ENCODE results near the gene PRMT5. TPM values are rescaled to one million over a fixed set of nuclear protein-coding genes. Genes with fewer than 3 reads are reported as not detected.

PRMT5 gene
- total RNA-seq, 1 donor from 2014 or later: 152 TPM

DNA sequence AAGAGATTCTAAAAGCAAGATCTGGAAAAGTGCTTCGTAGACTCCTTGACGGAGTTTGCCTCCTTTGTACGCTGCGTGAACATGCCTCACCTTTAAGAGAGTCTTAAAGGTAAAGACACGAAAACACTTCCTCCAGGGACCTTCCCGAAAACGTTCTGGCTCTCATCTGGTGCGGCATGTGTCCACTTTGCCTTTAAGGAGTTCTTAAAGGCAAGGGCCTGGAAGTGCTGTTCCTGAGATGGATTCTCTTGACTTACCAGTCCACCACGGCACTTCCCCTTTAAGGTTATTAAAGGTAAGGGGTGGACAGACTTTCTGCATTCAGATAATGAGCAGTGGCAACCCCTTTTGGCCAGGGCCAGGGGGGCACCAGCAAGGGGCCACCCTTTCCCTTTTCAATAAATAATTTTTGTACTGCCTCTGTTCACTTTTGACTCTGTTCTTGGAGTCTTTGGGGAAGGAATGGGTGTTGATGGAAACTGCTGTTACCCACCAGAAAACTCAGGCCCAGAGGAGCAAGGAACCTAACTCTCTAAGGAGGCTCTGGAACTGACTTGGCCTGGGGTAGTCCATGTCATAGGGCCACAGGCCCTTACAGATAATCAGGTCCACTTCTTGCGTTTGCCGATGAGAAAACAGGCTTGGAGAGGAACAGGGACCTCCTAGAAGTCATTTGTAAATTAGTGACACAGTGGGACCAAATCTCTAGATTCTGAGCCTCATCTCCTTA, 41.8 kb downstream of the PRMT5 start:
- peak; percentile 27 for DNase-seq (ENCODE audit: low spot score)
- H3K36me3 Mint-ChIP-seq (ENCODE audit: low read depth): no peaks in the 10 kb centered on the region
- H3K4me3 Mint-ChIP-seq (ENCODE audit: low read depth): peak overlapping the region; percentile 80
- peaks cover 7% of the 10 kb centered on the region for H3K27me3 Mint-ChIP-seq (ENCODE audit: low read depth)
- peak overlapping the region; percentile 72 for H3K27ac Mint-ChIP-seq
- peaks cover 26% of the 10 kb centered on the region for H3K4me1 Mint-ChIP-seq (ENCODE audit: low read depth)
- H3K9me3 Mint-ChIP-seq: no peaks in the 10 kb centered on the region
- intact Hi-C loops (cut with micrococcal nuclease): loop anchor here (1.0 kb wide), 1 partner anchor 16 kb away; the partner anchor contains the start of gene LRP10

DNA sequence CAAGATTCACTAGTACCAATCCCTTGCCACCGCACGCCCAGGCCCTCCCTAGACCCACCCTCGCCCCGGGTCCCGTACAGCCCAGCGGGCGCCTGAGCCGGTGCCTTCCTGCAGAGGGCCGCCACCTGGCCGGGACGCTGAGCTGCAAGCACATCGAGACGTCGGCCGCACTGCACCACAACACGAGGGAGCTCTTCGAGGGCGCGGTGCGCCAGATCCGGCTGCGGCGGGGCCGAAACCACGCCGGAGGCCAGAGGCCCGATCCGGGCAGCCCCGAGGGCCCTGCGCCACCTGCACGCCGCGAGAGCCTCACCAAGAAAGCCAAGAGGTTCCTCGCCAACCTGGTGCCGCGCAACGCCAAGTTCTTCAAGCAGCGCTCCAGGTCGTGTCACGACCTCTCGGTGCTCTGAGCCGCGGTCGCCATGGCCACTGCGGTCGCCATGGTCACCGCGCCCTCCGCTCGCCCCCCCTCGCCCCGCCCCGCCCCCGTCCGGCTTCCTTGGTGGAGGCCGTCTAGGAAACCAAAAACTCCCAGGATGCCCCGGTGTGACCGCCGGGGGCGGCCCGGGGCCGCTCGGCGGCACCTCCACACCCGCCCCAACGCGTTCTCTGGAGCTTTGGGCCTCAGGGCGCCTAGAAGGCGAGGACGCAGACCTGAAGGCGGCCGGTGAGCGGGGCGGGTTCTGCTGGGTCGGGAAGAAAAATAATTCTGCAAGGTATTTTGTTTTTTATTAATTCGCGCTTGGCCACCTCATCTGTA, 42.5 kb downstream of the PRMT5 start:
- Mint-ChIP-seq H3K27ac (peak overlapping the region; percentile 72), H3K9me3 (no peaks in the 10 kb centered on the region), H3K27me3 (ENCODE audit: low read depth) (peaks cover 11% of the 10 kb centered on the region), H3K4me3 (ENCODE audit: low read depth) (peak overlapping the region; percentile 80), H3K36me3 (ENCODE audit: low read depth) (no peaks in the 10 kb centered on the region), H3K4me1 (ENCODE audit: low read depth) (peaks cover 26% of the 10 kb centered on the region)
- intact Hi-C loops (cut with micrococcal nuclease): loop anchor here (1.0 kb wide), 1 partner anchor 15 kb away; the partner anchor contains the start of gene LRP10
- peak; percentile 67 for DNase-seq (ENCODE audit: low spot score)

DNA sequence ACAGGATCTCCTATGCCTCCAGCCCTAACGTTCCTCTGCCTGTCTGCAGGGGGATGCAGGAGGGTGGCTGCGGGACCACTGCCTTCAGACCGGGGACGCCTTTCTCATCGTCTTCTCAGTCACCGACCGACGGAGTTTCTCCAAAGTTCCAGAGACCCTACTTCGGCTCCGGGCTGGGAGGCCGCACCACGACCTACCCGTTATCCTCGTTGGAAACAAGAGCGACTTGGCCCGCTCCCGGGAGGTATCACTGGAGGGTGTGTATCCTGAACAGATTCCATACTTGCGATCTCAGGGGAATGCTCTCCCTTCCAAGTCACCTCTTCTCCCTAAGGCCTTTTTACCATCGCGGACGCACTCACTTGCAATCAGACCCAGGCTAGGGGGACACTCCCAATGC, 43.2 kb downstream of the PRMT5 start:
- DNase-seq (ENCODE audit: low spot score): no peak
- Mint-ChIP-seq H3K4me1 (ENCODE audit: low read depth) (peaks cover 26% of the 10 kb centered on the region), H3K4me3 (ENCODE audit: low read depth) (peak overlapping the region; percentile 59), H3K27ac (no peak overlapping the region), H3K36me3 (ENCODE audit: low read depth) (no peaks in the 10 kb centered on the region), H3K27me3 (ENCODE audit: low read depth) (peaks cover 11% of the 10 kb centered on the region), H3K9me3 (no peaks in the 10 kb centered on the region)
- intact Hi-C loops (cut with micrococcal nuclease): no loop called here

DNA sequence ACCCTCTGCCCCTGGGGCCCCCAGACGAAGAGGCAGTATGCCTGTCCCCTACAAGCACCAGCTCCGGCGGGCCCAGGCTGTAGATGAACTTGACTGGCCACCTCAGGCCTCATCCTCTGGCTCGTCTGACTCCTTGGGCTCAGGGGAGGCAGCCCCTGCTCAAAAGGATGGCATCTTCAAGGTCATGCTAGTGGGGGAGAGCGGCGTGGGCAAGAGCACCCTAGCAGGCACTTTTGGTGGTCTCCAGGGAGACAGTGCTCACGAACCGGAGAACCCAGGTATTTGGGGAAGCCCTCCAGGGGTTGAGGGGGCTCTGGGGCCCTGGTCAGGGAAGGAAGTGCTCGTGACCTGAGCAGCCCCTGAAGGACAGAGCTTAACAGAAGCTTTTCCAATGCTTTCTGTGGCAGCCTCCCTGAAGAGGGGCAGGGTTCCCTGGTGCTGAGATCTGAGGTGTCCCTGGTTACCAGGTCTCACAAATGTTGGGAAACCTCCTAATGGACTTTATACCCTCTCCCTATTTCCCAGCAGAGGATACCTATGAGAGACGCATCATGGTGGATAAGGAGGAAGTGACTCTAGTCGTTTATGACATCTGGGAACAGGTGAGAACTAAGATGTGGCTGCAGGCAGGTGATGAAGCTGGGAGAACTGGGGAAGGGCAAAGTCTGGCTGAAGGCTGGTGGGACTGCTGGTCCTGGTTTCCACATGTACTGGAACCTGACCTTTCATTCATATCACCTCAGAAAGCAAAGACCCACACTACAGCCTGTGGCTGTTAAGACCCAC, 44.2 kb downstream of the PRMT5 start:
- peaks cover 11% of the 10 kb centered on the region for H3K27me3 Mint-ChIP-seq (ENCODE audit: low read depth)
- intact Hi-C loops (cut with micrococcal nuclease): no loop called here
- H3K9me3 Mint-ChIP-seq: no peaks in the 10 kb centered on the region
- no peaks in the 10 kb centered on the region for H3K36me3 Mint-ChIP-seq (ENCODE audit: low read depth)
- H3K4me1 Mint-ChIP-seq (ENCODE audit: low read depth): peaks cover 23% of the 10 kb centered on the region
- no peak overlapping the region for H3K27ac Mint-ChIP-seq
- no peak for DNase-seq (ENCODE audit: low spot score)
- H3K4me3 Mint-ChIP-seq (ENCODE audit: low read depth): no peak overlapping the region

DNA sequence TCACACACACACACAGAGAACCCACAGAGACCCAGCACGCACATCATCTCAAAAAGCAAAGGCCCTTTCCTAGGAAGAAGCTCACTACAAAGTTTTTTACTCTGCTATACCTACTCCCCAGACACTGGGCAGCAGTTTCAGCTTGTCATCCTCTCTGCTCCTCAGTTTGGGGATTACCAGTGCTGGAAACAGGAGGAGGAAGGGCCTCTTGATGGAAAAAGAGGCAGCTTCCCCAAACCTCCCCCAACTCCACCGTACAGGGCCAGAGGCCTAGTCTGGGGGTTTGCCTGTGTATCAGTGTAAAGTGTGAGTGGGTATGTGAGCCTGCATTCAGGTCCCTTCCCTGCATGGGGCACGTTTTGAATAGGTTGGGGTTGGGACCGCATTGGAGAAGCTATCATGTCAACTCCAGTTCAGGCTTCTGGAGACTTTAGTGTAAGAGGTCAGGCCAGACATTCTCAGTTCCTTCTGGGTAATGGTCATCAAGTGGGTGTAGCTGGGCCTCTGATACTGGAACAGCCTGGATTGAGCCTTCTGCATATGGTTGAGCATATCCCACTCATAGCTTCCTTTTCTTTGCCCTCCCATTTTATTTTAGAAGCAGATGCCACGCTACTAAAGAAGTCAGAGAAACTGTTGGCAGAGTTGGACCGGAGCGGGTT, 45.0 kb downstream of the PRMT5 start:
- Mint-ChIP-seq H3K27ac (no peak overlapping the region), H3K4me1 (ENCODE audit: low read depth) (peaks cover 23% of the 10 kb centered on the region)
- intact Hi-C loops (cut with micrococcal nuclease): no loop called here

DNA sequence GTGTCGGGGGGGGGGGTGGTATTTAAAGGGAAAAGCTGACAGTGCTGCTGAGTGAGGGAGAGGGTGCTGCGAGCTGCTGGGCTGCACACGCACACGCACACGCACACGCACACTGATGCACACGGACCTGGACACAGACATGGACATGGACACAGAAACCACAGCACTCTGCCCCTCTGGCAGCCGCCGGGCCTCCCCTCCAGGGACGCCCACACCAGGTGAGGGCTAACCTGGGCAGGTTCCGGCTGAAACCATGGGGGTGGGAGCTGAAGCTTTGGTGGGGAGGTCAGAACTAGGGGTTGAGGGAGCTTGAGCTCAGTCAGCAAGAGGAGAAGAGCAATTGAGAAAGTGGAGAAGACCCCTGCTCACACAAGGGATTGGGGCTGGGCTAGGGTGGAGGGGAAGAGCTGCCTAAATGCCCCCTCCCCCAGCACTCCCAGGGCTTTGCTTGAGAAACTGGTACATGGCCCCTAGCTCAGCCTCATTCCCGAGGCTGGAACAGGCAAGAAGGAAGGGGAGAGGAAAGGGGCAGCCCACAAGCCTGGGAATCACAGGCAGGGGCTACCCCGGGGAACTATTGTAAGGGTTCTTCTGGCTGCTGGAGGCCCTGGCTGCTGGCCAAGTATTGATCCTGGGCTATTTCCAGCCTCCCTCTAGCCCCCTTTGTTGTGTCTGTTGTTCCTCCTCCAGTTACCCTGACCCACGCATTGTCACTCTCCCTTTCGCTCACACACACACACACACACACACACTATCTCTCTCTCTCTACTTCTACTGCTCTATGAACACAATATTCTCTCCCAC, 45.8 kb downstream of the PRMT5 start, which contains the start of gene REM2:
TSS of gene REM2 (plus strand) at position 50 of the 804 bp plus-strand sequence. CDS start at position 116, 66 bp downstream.
- Mint-ChIP-seq H3K27ac (no peak within 1 kb of the TSS), H3K36me3 (ENCODE audit: low read depth) (peaks cover 7% of the 10 kb centered on the region), H3K9me3 (no peaks in the 10 kb centered on the region), H3K27me3 (ENCODE audit: low read depth) (peaks cover 11% of the 10 kb centered on the region), H3K4me1 (ENCODE audit: low read depth) (peaks cover 22% of the 10 kb centered on the region), H3K4me3 (ENCODE audit: low read depth) (no peak within 1 kb of the TSS)
- intact Hi-C loops (cut with micrococcal nuclease): no loop called here
- DNase-seq (ENCODE audit: low spot score): no peak

More for the DNA sequence above, 45.0 kb downstream of the PRMT5 start:
- Mint-ChIP-seq H3K4me3 (ENCODE audit: low read depth) (no peak overlapping the region), H3K36me3 (ENCODE audit: low read depth) (no peaks in the 10 kb centered on the region), H3K9me3 (no peaks in the 10 kb centered on the region), H3K27me3 (ENCODE audit: low read depth) (peaks cover 11% of the 10 kb centered on the region)
- DNase-seq (ENCODE audit: low spot score): no peak

DNA sequence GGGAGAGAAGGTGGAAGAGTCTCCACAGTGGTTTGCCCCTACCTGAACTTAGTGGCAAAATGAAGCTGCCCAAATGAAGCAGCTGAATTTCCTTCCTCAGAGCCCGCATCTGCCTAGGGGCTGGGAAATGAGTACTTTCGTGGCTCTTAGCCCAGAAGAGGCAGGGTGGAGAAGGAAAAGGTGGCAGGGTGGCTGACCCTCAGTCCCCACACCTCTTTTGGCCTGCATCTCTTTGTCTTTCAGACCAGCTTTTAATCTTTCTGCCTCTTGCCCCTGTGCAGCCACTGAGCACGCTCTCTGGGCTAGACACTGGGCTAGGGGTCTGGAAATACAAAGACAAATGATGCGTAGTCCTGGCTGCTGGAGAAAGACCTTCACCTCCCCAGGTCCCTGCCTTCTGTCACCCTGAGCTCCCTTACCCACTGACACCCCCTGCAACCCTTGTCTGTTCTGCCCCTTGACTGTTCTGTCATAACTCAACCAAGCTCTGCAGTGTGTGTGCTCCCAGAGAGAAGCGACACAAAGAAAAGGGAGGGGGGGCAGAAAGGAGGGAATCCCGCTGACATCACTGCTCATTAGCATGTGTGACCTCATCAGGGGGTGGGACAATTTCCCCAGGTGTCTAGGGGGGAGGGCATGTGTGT, 46.5 kb downstream of the PRMT5 start:
- intact Hi-C loops (cut with micrococcal nuclease): no loop called here

DNA sequence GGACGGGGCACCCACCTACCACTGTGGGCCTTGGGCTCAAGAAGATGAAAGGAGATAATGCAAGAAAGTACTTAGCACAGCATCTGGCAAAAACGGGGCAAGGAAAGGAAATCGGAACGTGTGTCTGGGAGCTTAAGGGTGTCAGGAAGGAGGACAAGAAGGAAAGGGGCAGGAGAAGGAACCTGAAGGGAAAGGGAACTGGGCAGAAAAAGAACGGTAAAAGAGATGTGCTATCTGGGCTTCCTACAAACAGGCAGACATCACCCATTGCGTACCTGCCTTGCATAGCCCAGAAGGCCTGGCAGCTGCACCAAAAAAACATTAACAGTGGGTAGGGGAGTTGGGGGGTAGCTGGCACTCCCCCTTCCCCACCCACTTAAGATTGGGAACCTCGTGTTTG, 47.1 kb downstream of the PRMT5 start:
- intact Hi-C loops (cut with micrococcal nuclease): no loop called here
- H3K9me3 Mint-ChIP-seq: no peaks in the 10 kb centered on the region
- no peak overlapping the region for H3K27ac Mint-ChIP-seq
- H3K36me3 Mint-ChIP-seq (ENCODE audit: low read depth): peaks cover 20% of the 10 kb centered on the region
- peaks cover 9% of the 10 kb centered on the region for H3K4me1 Mint-ChIP-seq (ENCODE audit: low read depth)
- no peak overlapping the region for H3K4me3 Mint-ChIP-seq (ENCODE audit: low read depth)
- peaks cover 11% of the 10 kb centered on the region for H3K27me3 Mint-ChIP-seq (ENCODE audit: low read depth)
- DNase-seq (ENCODE audit: low spot score): no peak

More for the DNA sequence above, 46.5 kb downstream of the PRMT5 start:
- peaks cover 15% of the 10 kb centered on the region for H3K4me1 Mint-ChIP-seq (ENCODE audit: low read depth)
- no peaks in the 10 kb centered on the region for H3K9me3 Mint-ChIP-seq
- H3K27ac Mint-ChIP-seq: no peak overlapping the region
- H3K27me3 Mint-ChIP-seq (ENCODE audit: low read depth): peaks cover 11% of the 10 kb centered on the region
- H3K36me3 Mint-ChIP-seq (ENCODE audit: low read depth): peaks cover 15% of the 10 kb centered on the region
- H3K4me3 Mint-ChIP-seq (ENCODE audit: low read depth): no peak overlapping the region
- DNase-seq (ENCODE audit: low spot score): no peak

DNA sequence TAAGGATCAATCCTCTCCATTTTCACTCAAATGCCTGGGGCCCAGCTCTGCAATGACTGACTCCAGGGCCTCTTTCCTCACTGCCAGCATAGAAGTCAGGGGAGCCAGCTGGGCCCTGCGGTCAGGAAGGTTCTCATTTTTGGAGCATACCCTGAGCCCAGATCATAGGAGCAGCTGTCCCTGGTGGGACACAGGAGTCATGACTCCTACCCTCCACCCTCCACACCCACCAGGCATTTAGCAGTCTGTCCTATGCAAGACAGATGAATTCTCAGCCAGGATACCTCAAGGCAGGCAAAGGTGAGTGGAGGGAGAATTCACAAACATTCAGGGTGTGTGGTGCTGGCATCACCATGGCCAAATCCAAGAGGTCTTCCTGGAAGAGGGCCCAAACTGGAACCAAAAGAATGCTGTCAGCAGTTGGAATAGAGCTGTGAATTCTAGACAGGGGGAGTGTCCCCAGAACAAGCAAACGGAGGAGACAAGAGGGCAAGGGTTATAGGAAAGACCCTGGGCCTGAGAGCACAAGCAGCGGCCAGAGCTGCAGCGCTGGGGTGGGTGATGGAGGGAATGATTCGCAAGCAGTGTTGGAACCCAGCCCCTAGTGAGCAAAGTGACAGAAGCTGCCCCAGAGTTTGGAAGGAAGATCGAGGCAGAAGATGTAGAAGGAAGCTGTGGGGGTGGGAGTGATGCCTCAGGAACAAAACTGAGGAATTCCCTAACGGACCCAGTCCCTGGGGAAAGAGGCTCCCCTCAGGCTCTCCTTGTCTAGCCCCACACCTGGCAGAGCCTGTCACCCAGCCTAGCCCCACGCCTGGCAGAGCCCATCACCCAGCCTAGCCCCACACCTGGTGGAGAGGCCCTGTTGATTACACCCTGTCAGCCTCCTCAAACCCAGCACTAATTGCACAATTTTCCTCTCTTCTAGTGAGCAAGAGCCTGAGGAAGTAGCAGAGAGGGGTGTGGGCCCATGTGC, 50.6 kb downstream of the PRMT5 start:
- peaks cover 42% of the 10 kb centered on the region for H3K36me3 Mint-ChIP-seq (ENCODE audit: low read depth)
- intact Hi-C loops (cut with micrococcal nuclease): no loop called here
- no peak for DNase-seq (ENCODE audit: low spot score)
- no peaks in the 10 kb centered on the region for H3K9me3 Mint-ChIP-seq
- H3K4me3 Mint-ChIP-seq (ENCODE audit: low read depth): no peak overlapping the region
- H3K4me1 Mint-ChIP-seq (ENCODE audit: low read depth): no peaks in the 10 kb centered on the region
- H3K27me3 Mint-ChIP-seq (ENCODE audit: low read depth): peaks cover 7% of the 10 kb centered on the region
- H3K27ac Mint-ChIP-seq: no peak overlapping the region

DNA sequence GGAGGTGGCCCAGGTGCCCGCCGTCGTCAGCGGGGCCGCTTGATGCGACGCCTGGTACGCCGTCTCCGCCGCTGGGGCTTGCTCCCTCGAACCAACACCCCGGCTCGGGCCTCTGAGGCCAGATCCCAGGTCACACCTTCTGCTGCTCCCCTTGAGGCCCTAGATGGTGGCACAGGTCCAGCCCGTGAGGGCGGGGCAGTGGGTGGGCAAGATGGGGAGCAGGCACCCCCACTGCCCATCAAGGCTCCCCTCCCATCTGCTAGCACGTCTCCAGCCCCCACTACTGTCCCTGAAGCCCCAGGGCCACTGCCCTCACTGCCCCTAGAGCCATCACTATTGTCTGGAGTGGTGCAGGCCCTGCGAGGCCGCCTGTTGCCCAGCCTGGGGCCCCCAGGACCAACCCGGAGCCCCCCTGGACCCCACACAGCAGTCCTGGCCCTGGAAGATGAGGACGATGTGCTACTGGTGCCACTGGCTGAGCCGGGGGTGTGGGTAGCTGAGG, 52.1 kb downstream of the PRMT5 start:
- Mint-ChIP-seq H3K36me3 (ENCODE audit: low read depth) (peaks cover 47% of the 10 kb centered on the region), H3K9me3 (no peaks in the 10 kb centered on the region), H3K27ac (no peak overlapping the region), H3K4me1 (ENCODE audit: low read depth) (peaks cover 8% of the 10 kb centered on the region), H3K4me3 (ENCODE audit: low read depth) (no peak overlapping the region), H3K27me3 (ENCODE audit: low read depth) (peaks cover 4% of the 10 kb centered on the region)
- intact Hi-C loops (cut with micrococcal nuclease): no loop called here
- no peak for DNase-seq (ENCODE audit: low spot score)

All from activated T-helper 2 cell treated with anti-CD3 and anti-CD28 coated beads, Interferon-gamma antibody, Interleukin-2, Interleukin-4, amounts not matched to agents 10 μg/mL and 5 μg/mL and 100 μg/mL, durations not matched to agents 14 hours and 24 hours and 36 hours (primary cell).